ENCODE results near the gene KIF12. TPM values are rescaled to one million over a fixed set of nuclear protein-coding genes. Genes with fewer than 3 reads are reported as not detected.

The KIF12 gene
- total and polyA plus RNA-seq, 4 donors: 0.47 to 6.7 (median 4.8) TPM

DNA sequence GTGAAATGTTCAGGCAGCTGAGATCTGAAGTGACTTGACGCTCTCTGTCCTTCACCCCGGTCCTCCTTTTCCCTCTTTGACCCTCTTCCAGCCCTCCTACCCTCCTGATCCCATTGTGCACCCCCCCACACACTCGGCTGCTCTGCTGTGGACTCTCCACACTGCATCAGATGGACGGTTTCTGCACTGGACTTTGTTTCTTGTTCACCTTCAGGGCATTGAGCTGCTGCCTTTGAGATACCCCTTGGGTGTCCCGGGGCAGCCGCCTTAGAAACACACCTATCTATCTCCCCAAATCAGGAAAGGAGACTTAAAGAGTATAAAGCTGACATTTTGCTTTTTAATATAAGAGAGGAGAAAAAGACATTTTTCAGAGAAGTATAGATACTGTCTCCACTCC, 48.4 kb downstream of the KIF12 start:
- Histone ChIP-seq H3K9ac (ENCODE audit: insufficient read depth in 1 of 2, low read length in 2 of 2) (no peak overlapping the region), H3K27ac (ENCODE audit: low read depth in 1 of 2, low read length in 1 of 2) (no peak overlapping the region), H3K36me3 (ENCODE audit: control insufficient read depth in 4 of 4, insufficient read depth in 4 of 4, low read length in 4 of 4) (peaks cover 0 to 52% (median 38%) of the 10 kb centered on the region in 4 donors), H3K4me3 (no peak overlapping the region), H3K9me3 (ENCODE audit: control insufficient read depth in 4 of 4, insufficient read depth in 3 of 4, low read length in 3 of 4) (no peaks in the 10 kb centered on the region), H3K27me3 (ENCODE audit: control insufficient read depth in 3 of 3, insufficient read depth in 3 of 3, low read length in 2 of 3) (no peaks in the 10 kb centered on the region), H3K4me1 (ENCODE audit: control insufficient read depth in 5 of 5, insufficient read depth in 5 of 5, low read length in 5 of 5) (no peaks in the 10 kb centered on the region)
- TF ChIP-seq CTCF (IDR thresholded peaks at IDR 0.05; ENCODE audit: control extremely low read depth, extremely low read depth): no peak
- ATAC-seq (ENCODE audit: insufficient read depth, low FRiP score) (no peak), DNase-seq (no peak)
- WGBS, 2 donors: 89 to 90% methylated on average over 6 of the region's 6 CpGs

- TF ChIP-seq CTCF (IDR thresholded peaks at IDR 0.05; ENCODE audit: control extremely low read depth, extremely low read depth): no peak
- H3K27me3 ChIP-seq (ENCODE audit: control insufficient read depth in 3 of 3, insufficient read depth in 3 of 3, low read length in 2 of 3): no peaks in the 10 kb centered on the region
- peaks cover 0 to 54% (median 40%) of the 10 kb centered on the region in 4 donors for H3K36me3 ChIP-seq (ENCODE audit: control insufficient read depth in 4 of 4, insufficient read depth in 4 of 4, low read length in 4 of 4)
- no peaks in the 10 kb centered on the region for H3K4me1 ChIP-seq (ENCODE audit: control insufficient read depth in 5 of 5, insufficient read depth in 5 of 5, low read length in 5 of 5)
- DNase-seq (no peak), ATAC-seq (ENCODE audit: insufficient read depth, low FRiP score) (no peak)
- H3K27ac ChIP-seq (ENCODE audit: low read depth in 1 of 2, low read length in 1 of 2): no peak overlapping the region
- no peak overlapping the region for H3K4me3 ChIP-seq
- no peak overlapping the region for H3K9ac ChIP-seq (ENCODE audit: insufficient read depth in 1 of 2, low read length in 2 of 2)
- 89 to 90% methylated on average over 11 of the region's 11 CpGs for WGBS, 2 donors
- no peaks in the 10 kb centered on the region for H3K9me3 ChIP-seq (ENCODE audit: control insufficient read depth in 4 of 4, insufficient read depth in 3 of 4, low read length in 3 of 4)
Measured at GRCh38 chr9:114050226-114050568, 48.9 kb downstream of the KIF12 start.

DNA sequence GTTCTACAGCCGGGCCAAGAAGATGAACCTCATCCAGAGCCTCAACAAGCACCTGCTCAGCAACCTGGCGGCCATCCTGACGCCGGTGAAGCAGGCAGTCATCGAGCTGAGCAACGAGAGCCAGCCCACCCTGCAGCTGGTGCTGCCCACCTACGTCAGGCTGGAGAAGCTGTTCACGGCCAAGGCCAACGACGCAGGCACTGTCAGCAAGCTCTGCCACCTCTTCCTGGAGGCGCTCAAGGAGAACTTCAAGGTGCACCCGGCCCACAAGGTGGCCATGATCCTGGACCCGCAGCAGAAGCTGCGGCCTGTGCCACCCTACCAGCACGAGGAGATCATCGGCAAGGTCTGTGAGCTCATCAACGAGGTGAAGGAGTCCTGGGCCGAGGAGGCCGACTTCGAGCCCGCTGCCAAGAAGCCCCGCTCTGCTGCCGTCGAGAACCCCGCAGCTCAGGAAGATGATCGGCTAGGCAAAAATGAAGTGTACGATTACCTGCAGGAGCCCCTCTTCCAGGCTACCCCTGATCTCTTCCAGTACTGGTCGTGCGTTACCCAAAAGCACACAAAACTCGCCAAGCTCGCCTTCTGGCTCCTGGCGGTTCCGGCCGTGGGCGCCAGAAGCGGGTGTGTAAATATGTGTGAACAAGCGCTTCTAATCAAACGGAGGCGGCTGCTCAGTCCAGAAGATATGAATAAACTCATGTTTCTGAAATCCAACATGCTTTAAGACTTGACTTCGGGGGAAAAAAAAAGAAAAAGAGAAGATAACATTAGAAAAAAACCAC, 49.5 kb downstream of the KIF12 start:
- no peak for TF ChIP-seq CTCF (IDR thresholded peaks at IDR 0.05; ENCODE audit: control extremely low read depth, extremely low read depth)
- no peak for DNase-seq
- Histone ChIP-seq H3K27me3 (ENCODE audit: control insufficient read depth in 3 of 3, insufficient read depth in 3 of 3, low read length in 2 of 3) (no peaks in the 10 kb centered on the region), H3K27ac (ENCODE audit: low read depth in 1 of 2, low read length in 1 of 2) (no peak overlapping the region), H3K4me1 (ENCODE audit: control insufficient read depth in 5 of 5, insufficient read depth in 5 of 5, low read length in 5 of 5) (no peaks in the 10 kb centered on the region), H3K36me3 (ENCODE audit: control insufficient read depth in 4 of 4, insufficient read depth in 4 of 4, low read length in 4 of 4) (peaks cover 0 to 54% (median 41%) of the 10 kb centered on the region in 4 donors), H3K9ac (ENCODE audit: insufficient read depth in 1 of 2, low read length in 2 of 2) (no peak overlapping the region), H3K4me3 (no peak overlapping the region), H3K9me3 (ENCODE audit: control insufficient read depth in 4 of 4, insufficient read depth in 3 of 4, low read length in 3 of 4) (no peaks in the 10 kb centered on the region)
- ATAC-seq (ENCODE audit: insufficient read depth, low FRiP score): no peak
- WGBS, 2 donors: 95 to 97% methylated on average over 40 of the region's 40 CpGs
